Liver (tissue), 9 donors: ENCODE data around the gene FKBP14. TPM values are rescaled to one million over a fixed set of nuclear protein-coding genes. Genes with fewer than 3 reads are reported as not detected.

Experiments used
- DNase-seq: peaks from one replicate; pipeline ENCODE4 v3.0.0-alpha.2; 2017; ENCODE audit warnings: low spot score
- H3K27ac ChIP-seq, 2 donors: one replicate each; pipeline ENCODE4 v1.7.0; 2013; ENCODE audit warnings: inconsistent platforms in 2 of 2, low read length in 2 of 2, control low read depth in 1 of 2, low read depth in 1 of 2, mild to moderate bottlenecking in 1 of 2
- H3K27me3 ChIP-seq, 4 donors: one replicate each; pipeline versions ENCODE4 v1.6.1 to v1.7.0; 2013; ENCODE audit warnings: low read length in 3 of 4, inconsistent platforms in 1 of 4, mild to moderate bottlenecking in 1 of 4, moderate library complexity in 1 of 4; ENCODE audit not compliant: control insufficient read depth in 4 of 4, insufficient read depth in 4 of 4
- H3K36me3 ChIP-seq, 4 donors: one replicate each; pipeline versions ENCODE4 v1.6.1 to v1.7.0; 2013; ENCODE audit warnings: low read length in 3 of 4, mild to moderate bottlenecking in 3 of 4, low read depth in 1 of 4, moderate library complexity in 1 of 4; ENCODE audit not compliant: control insufficient read depth in 4 of 4, insufficient read depth in 3 of 4
- H3K4me1 ChIP-seq, 4 donors: one replicate each; pipeline versions ENCODE4 v1.6.1 to v1.7.0; 2013; ENCODE audit warnings: low read length in 3 of 4, mild to moderate bottlenecking in 3 of 4, moderate library complexity in 1 of 4; ENCODE audit not compliant: control insufficient read depth in 4 of 4, insufficient read depth in 4 of 4
- H3K4me3 ChIP-seq, 3 donors: one replicate each; pipeline versions ENCODE4 v1.6.1 to v1.7.0; 2013; ENCODE audit warnings: low read length in 3 of 3, control low read depth in 1 of 3, low read depth in 1 of 3, mild to moderate bottlenecking in 1 of 3
- H3K9ac ChIP-seq, 2 donors: one replicate each; pipeline ENCODE4 v1.7.0; 2013; ENCODE audit warnings: low read length in 2 of 2, mild to moderate bottlenecking in 2 of 2, moderate library complexity in 2 of 2, control low read depth in 1 of 2, low read depth in 1 of 2
- H3K9me3 ChIP-seq, 4 donors: one replicate each; pipeline versions ENCODE4 v1.6.1 to v1.7.0; 2013; ENCODE audit warnings: low read length in 3 of 4; ENCODE audit not compliant: control insufficient read depth in 4 of 4
- CTCF ChIP-seq: fragments of 150-350 bp; IDR thresholded peaks from 2 replicates; pipeline ENCODE4 v1.5.1; 2017; ENCODE audit warnings: improper control_type of control experiment, low read depth, low read length; ENCODE audit not compliant: missing input control
- EGR1 ChIP-seq, 2 donors: IDR thresholded peaks; 2 replicates each; pipeline ENCODE4 v1.6.1; 2016 to 2018; ENCODE audit warnings: antibody characterized with exemption in 2 of 2, low read depth in 2 of 2
- FOXA1 ChIP-seq: IDR thresholded peaks from 2 replicates; pipeline ENCODE4 v1.6.1; 2016; ENCODE audit warnings: antibody characterized with exemption
- FOXA2 ChIP-seq: IDR thresholded peaks from 2 replicates; pipeline ENCODE4 v1.6.1; 2016; ENCODE audit warnings: antibody characterized with exemption
- GABPA ChIP-seq, 2 donors: IDR thresholded peaks in 1 of 2; conservative IDR thresholded peaks in 1 of 2; 2 replicates each; pipeline ENCODE4 v1.6.1; 2016; ENCODE audit warnings: antibody characterized with exemption in 2 of 2, mild to moderate bottlenecking in 1 of 2, moderate library complexity in 1 of 2
- HNF4A ChIP-seq, 2 donors: conservative IDR thresholded peaks; 2 replicates each; pipeline ENCODE4 v1.6.1; 2016; ENCODE audit warnings: antibody characterized with exemption in 2 of 2, mild to moderate bottlenecking in 2 of 2
- JUND ChIP-seq, 2 donors: IDR thresholded peaks; 2 replicates each; pipeline ENCODE4 v1.6.1; 2016; ENCODE audit warnings: antibody characterized with exemption in 2 of 2
- NR2F2 ChIP-seq: IDR thresholded peaks from 2 replicates; pipeline ENCODE4 v1.6.1; 2016; ENCODE audit warnings: antibody characterized with exemption
- RAD21 ChIP-seq, 2 donors: IDR thresholded peaks; 2 replicates each; pipeline ENCODE4 v1.6.1; 2016; ENCODE audit warnings: antibody characterized with exemption in 2 of 2, mild to moderate bottlenecking in 2 of 2
- RXRA ChIP-seq, 2 donors: IDR thresholded peaks; 2 replicates each; pipeline ENCODE4 v1.6.1; 2017 to 2018; ENCODE audit warnings: antibody characterized with exemption in 2 of 2, mild to moderate bottlenecking in 1 of 2
- SP1 ChIP-seq: IDR thresholded peaks from 2 replicates; pipeline ENCODE4 v1.6.1; 2018; ENCODE audit warnings: antibody characterized with exemption, mild to moderate bottlenecking
- TAF1 ChIP-seq: conservative IDR thresholded peaks from 2 replicates; pipeline ENCODE4 v1.6.1; 2016; ENCODE audit warnings: antibody characterized with exemption, mild to moderate bottlenecking
- YY1 ChIP-seq: IDR thresholded peaks from 2 replicates; pipeline ENCODE4 v1.6.1; 2016; ENCODE audit warnings: antibody characterized with exemption, mild to moderate bottlenecking
- WGBS: extraction: QIAGEN DNeasy Blood & Tissue Kit; methylation state at CpG from one replicate; pipeline ENCODE4 v1.1.7; 2013; 5-methylcytosine and 5-hydroxymethylcytosine counted together
- polyA plus RNA-seq, 2 donors: library from polyadenylated mRNA; stranded (reverse) in 1 of 2; unstranded in 1 of 2; fragments of 200-250 nt in 1 of 2; fragments of >200 nt in 1 of 2; fragmentation: Nextera tagmentation in 1 of 2; extraction: Ambion mirVana in 1 of 2; gene quantifications; one replicate each; pipeline versions ENCODE4 v1.2.1 to v1.2.3, GENCODE V29; 2013 to 2015
- total RNA-seq, 2 donors: library from RNA; depleted of rRNA; stranded (reverse); fragments of >200 nt; gene quantifications; one replicate each; pipeline ENCODE4 v1.2.3, GENCODE V29; 2014
- TF ChIP-seq, protein P1 (sequence below): IDR thresholded peaks from 2 replicates; pipeline ENCODE4 v1.6.1; 2016; ENCODE audit warnings: antibody characterized with exemption
- TF ChIP-seq, protein P2 (sequence below): IDR thresholded peaks from 2 replicates; pipeline ENCODE4 v1.6.1; 2016; ENCODE audit warnings: antibody characterized with exemption
- TF ChIP-seq, protein P3 (sequence below): IDR thresholded peaks from 2 replicates; pipeline ENCODE4 v1.6.1; 2016; ENCODE audit warnings: antibody characterized with exemption
- TF ChIP-seq, protein P4 (sequence below): IDR thresholded peaks from 2 replicates; pipeline ENCODE4 v1.6.1; 2016; ENCODE audit warnings: antibody characterized with exemption, mild to moderate bottlenecking
- donor health status: healthy.
- donor health status: healthy.
- donor health status: healthy.
- donor health status: healthy.
- donor health status: healthy.

Gene FKBP14
- total and polyA plus RNA-seq, 4 donors, result 2.6 to 6.1 (median 3.5) TPM

DNA sequence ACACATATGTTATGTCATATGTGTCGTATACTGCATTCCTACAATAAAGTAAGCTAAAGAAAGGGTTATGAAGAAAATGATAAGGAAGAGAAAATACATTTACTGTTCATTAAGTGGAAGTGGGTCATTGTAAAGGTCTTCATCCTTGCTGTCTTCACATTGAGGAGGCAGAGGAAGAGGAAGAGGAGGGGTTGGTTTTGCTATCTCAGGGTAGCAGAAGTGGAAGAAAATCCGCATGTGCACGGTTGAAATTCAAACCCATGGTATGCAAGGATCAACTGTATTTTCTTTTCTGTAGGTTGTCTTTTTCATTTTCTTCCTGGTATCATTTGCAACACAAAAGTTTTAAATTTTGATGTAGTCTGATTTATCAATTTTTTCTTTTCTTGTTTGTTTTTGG is 8.0 kb upstream of the FKBP14 start:
- no peak overlapping the region for H3K9ac ChIP-seq
- no peak for DNase-seq
- peaks cover 0 to 13% (median 6%) of the 10 kb centered on the region in 4 donors for H3K4me1 ChIP-seq
- H3K27me3 ChIP-seq, result no peaks in the 10 kb centered on the region
- no peaks in the 10 kb centered on the region for H3K9me3 ChIP-seq
- H3K36me3 ChIP-seq, result no peaks in the 10 kb centered on the region
- no peak overlapping the region for H3K27ac ChIP-seq
- TF ChIP-seq NR2F2, result no peak
- TF ChIP-seq FOXA2, result no peak
- TF ChIP-seq YY1, result no peak
- TF ChIP-seq, protein P1, sequence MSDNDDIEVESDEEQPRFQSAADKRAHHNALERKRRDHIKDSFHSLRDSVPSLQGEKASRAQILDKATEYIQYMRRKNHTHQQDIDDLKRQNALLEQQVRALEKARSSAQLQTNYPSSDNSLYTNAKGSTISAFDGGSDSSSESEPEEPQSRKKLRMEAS, result no peak
- TF ChIP-seq, protein P2, sequence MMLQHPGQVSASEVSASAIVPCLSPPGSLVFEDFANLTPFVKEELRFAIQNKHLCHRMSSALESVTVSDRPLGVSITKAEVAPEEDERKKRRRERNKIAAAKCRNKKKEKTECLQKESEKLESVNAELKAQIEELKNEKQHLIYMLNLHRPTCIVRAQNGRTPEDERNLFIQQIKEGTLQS, result no peak
- no peak for TF ChIP-seq EGR1 (IDR thresholded peaks at IDR 0.05; ENCODE audit: low read depth in 2 of 2)
- TF ChIP-seq, protein P3, sequence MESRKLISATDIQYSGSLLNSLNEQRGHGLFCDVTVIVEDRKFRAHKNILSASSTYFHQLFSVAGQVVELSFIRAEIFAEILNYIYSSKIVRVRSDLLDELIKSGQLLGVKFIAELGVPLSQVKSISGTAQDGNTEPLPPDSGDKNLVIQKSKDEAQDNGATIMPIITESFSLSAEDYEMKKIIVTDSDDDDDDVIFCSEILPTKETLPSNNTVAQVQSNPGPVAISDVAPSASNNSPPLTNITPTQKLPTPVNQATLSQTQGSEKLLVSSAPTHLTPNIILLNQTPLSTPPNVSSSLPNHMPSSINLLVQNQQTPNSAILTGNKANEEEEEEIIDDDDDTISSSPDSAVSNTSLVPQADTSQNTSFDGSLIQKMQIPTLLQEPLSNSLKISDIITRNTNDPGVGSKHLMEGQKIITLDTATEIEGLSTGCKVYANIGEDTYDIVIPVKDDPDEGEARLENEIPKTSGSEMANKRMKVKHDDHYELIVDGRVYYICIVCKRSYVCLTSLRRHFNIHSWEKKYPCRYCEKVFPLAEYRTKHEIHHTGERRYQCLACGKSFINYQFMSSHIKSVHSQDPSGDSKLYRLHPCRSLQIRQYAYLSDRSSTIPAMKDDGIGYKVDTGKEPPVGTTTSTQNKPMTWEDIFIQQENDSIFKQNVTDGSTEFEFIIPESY, result no peak
- no peak for TF ChIP-seq CTCF
- no peak for TF ChIP-seq JUND (IDR thresholded peaks at IDR 0.05)
- TF ChIP-seq GABPA (IDR thresholded peaks at IDR 0.05 in 1 of 2, conservative IDR thresholded peaks at IDR 0.05 in 1 of 2), result no peak
- no peak overlapping the region for H3K4me3 ChIP-seq
- WGBS, result 90% methylated on average over 3 of the region's 3 CpGs

- WGBS, result 72% methylated on average over 4 of the region's 4 CpGs
- TF ChIP-seq EGR1 (IDR thresholded peaks at IDR 0.05; ENCODE audit: low read depth in 2 of 2) (no peak), CTCF (no peak), RXRA (IDR thresholded peaks at IDR 0.05) (no peak), HNF4A (conservative IDR thresholded peaks at IDR 0.05) (no peak), YY1 (no peak), SP1 (no peak), RAD21 (IDR thresholded peaks at IDR 0.05) (no peak), FOXA2 (no peak), FOXA1 (no peak), GABPA (IDR thresholded peaks at IDR 0.05 in 1 of 2, conservative IDR thresholded peaks at IDR 0.05 in 1 of 2) (no peak), TAF1 (no peak)
- TF ChIP-seq, protein P2, result no peak
- TF ChIP-seq, protein P4, sequence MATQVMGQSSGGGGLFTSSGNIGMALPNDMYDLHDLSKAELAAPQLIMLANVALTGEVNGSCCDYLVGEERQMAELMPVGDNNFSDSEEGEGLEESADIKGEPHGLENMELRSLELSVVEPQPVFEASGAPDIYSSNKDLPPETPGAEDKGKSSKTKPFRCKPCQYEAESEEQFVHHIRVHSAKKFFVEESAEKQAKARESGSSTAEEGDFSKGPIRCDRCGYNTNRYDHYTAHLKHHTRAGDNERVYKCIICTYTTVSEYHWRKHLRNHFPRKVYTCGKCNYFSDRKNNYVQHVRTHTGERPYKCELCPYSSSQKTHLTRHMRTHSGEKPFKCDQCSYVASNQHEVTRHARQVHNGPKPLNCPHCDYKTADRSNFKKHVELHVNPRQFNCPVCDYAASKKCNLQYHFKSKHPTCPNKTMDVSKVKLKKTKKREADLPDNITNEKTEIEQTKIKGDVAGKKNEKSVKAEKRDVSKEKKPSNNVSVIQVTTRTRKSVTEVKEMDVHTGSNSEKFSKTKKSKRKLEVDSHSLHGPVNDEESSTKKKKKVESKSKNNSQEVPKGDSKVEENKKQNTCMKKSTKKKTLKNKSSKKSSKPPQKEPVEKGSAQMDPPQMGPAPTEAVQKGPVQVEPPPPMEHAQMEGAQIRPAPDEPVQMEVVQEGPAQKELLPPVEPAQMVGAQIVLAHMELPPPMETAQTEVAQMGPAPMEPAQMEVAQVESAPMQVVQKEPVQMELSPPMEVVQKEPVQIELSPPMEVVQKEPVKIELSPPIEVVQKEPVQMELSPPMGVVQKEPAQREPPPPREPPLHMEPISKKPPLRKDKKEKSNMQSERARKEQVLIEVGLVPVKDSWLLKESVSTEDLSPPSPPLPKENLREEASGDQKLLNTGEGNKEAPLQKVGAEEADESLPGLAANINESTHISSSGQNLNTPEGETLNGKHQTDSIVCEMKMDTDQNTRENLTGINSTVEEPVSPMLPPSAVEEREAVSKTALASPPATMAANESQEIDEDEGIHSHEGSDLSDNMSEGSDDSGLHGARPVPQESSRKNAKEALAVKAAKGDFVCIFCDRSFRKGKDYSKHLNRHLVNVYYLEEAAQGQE, result no peak
- TF ChIP-seq, protein P3, result no peak
These were observed 6.0 kb upstream of the FKBP14 start for GRCh38 chr7:30032310-30033125.

More at GRCh38 chr7:30032310-30033125, 6.0 kb upstream of the FKBP14 start:
- no peak overlapping the region for H3K27ac ChIP-seq
- H3K27me3 ChIP-seq, result no peaks in the 10 kb centered on the region
- peaks cover 0 to 27% (median 14%) of the 10 kb centered on the region in 4 donors for H3K4me1 ChIP-seq
- no peaks in the 10 kb centered on the region for H3K36me3 ChIP-seq
- DNase-seq, result no peak
- H3K9ac ChIP-seq, result no peak overlapping the region
- no peak overlapping the region for H3K4me3 ChIP-seq
- no peaks in the 10 kb centered on the region for H3K9me3 ChIP-seq
